Activated T-cell treated with anti-CD3 and anti-CD28 coated beads, Interleukin-2, amount 50 U/mL, for 48 hours (primary cell): ENCODE measurements around the gene RAP1A.

Source experiments
- DNase-seq, 2 experiments: peaks; one replicate each; pipeline ENCODE4 v3.0.0-alpha.2; 2020

The RAP1A gene

GRCh38 chr1:111720977-111721786 is 101.6 kb downstream of the RAP1A start:
- DNase-seq: peak in 1 of 2 experiments; percentile 21

GRCh38 chr1:111723091-111723806 is 103.7 kb downstream of the RAP1A start:
- peak in 1 of 2 experiments; percentile 15 for DNase-seq

GRCh38 chr1:111723871-111724270 is 104.3 kb downstream of the RAP1A start:
- peak in 1 of 2 experiments; percentile 1 for DNase-seq

- DNase-seq: peak in 1 of 2 experiments; percentile 6
These were observed 105.6 kb downstream of the RAP1A start for GRCh38 chr1:111725192-111725591.

GRCh38 chr1:111727056-111727455 is 107.5 kb downstream of the RAP1A start:
- peak in 1 of 2 experiments; percentile 10 for DNase-seq

- DNase-seq: peak in 1 of 2 experiments; percentile 10
These were observed 109.8 kb downstream of the RAP1A start for GRCh38 chr1:111729271-111729921.

- peak in 1 of 2 experiments; percentile 15 for DNase-seq
These were observed 110.5 kb downstream of the RAP1A start for GRCh38 chr1:111729946-111730681.

GRCh38 chr1:111730706-111731105 is 111.1 kb downstream of the RAP1A start:
- DNase-seq: peak in 1 of 2 experiments; percentile 5

- peak in 1 of 2 experiments; percentile 7 for DNase-seq
These were observed 112.4 kb downstream of the RAP1A start for GRCh38 chr1:111731956-111732355.

GRCh38 chr1:111732718-111733117 is 113.1 kb downstream of the RAP1A start:
- peak in 1 of 2 experiments; percentile 6 for DNase-seq

GRCh38 chr1:111733183-111733991 is 113.8 kb downstream of the RAP1A start:
- peak in 1 of 2 experiments; percentile 11 for DNase-seq

- DNase-seq: peak in 1 of 2 experiments; percentile 10
These were observed 114.4 kb downstream of the RAP1A start for GRCh38 chr1:111733992-111734341.

GRCh38 chr1:111734426-111734825 is 114.8 kb downstream of the RAP1A start:
- peak in 1 of 2 experiments; percentile 6 for DNase-seq

- peak; percentile 4 to 7 for DNase-seq
These were observed 115.3 kb downstream of the RAP1A start for GRCh38 chr1:111734856-111735255.

GRCh38 chr1:111735321-111735720 is 115.7 kb downstream of the RAP1A start:
- DNase-seq: no peak

GRCh38 chr1:111735858-111736544 is 116.4 kb downstream of the RAP1A start:
- DNase-seq: peak; percentile 7 to 14

GRCh38 chr1:111736548-111737215 is 117.1 kb downstream of the RAP1A start:
- peak; percentile 11 to 14 for DNase-seq

- peak; percentile 21 to 26 for DNase-seq
These were observed 117.9 kb downstream of the RAP1A start for GRCh38 chr1:111737216-111738132.

- DNase-seq: no peak
These were observed 118.5 kb downstream of the RAP1A start for GRCh38 chr1:111738133-111738435.
